ENCODE measurements around the gene TMED6. TPM values are rescaled to one million over a fixed set of nuclear protein-coding genes. Genes with fewer than 3 reads are reported as not detected.

The TMED6 gene
- total and polyA plus RNA-seq, 2 experiments from 2014 or later = 0.30 TPM; not detected in 1

GRCh38 chr16:69327585-69328310 lies 23.8 kb downstream of the TMED6 start:
- H3K36me3 ChIP-seq (ENCODE audit: low read depth) = peaks cover 23% of the 10 kb centered on the region
- no peak for DNase-seq
- peak overlapping the region; percentile 81 for H3K4me2 ChIP-seq (ENCODE audit: unreplicated experiment)
- no peak overlapping the region for H3K9ac ChIP-seq
- H3K27ac ChIP-seq = 0 out of 2 replicates have a peak overlapping the region, but pooled peaks have one; percentile 0
- no peaks in the 10 kb centered on the region; the same call in 1 of the 2 replicates for H4K20me1 ChIP-seq (ENCODE audit: insufficient read depth)
- H3K4me1 ChIP-seq (ENCODE audit: insufficient read depth) = peaks cover 28% of the 10 kb centered on the region
- in situ Hi-C loops (cut with MboI) = no loop called here
- WGBS, 2 experiments (ENCODE audit: low coverage in 1 of 2, low lambda C conversion rate in 2 of 2, missing lambda C conversion rate in 2 of 2) = 89 to 90% methylated on average over 13 to 14 of the region's 14 CpGs
- no peaks in the 10 kb centered on the region for H3K27me3 ChIP-seq (replicated peaks; ENCODE audit: insufficient read depth)
- H2AFZ ChIP-seq = no peak overlapping the region
- H3K79me2 ChIP-seq (ENCODE audit: insufficient read depth) = peaks cover 84% of the 10 kb centered on the region
- H3F3A ChIP-seq (ENCODE audit: insufficient read depth) = peaks cover 33% of the 10 kb centered on the region
- TF ChIP-seq EZH2phosphoT487 (IDR thresholded peaks at IDR 0.05; ENCODE audit: insufficient read depth, low read depth) (no peak), EZH2 (IDR thresholded peaks at IDR 0.05; ENCODE audit: insufficient read depth, poor library complexity, severe bottlenecking) (no peak)
- no peaks in the 10 kb centered on the region for H3K9me2 ChIP-seq (ENCODE audit: insufficient read depth)
- peak overlapping the region; percentile 77; the same call in 1 of the 2 replicates for H3K4me3 ChIP-seq
- H3K9me3 ChIP-seq (ENCODE audit: low read depth) = no peaks in the 10 kb centered on the region

- Histone ChIP-seq H2AFZ (no peak overlapping the region), H3K79me2 (ENCODE audit: insufficient read depth) (peaks cover 84% of the 10 kb centered on the region), H3K36me3 (ENCODE audit: low read depth) (peaks cover 29% of the 10 kb centered on the region), H3F3A (ENCODE audit: insufficient read depth) (peaks cover 31% of the 10 kb centered on the region), H3K9me2 (ENCODE audit: insufficient read depth) (no peaks in the 10 kb centered on the region), H4K20me1 (ENCODE audit: insufficient read depth) (no peaks in the 10 kb centered on the region; the same call in 1 of the 2 replicates), H3K9me3 (ENCODE audit: low read depth) (no peaks in the 10 kb centered on the region), H3K9ac (peak overlapping the region; percentile 5; the same call in 1 of the 2 replicates), H3K4me1 (ENCODE audit: insufficient read depth) (peaks cover 28% of the 10 kb centered on the region), H3K4me3 (peak overlapping the region; percentile 36; the same call in 1 of the 2 replicates), H3K4me2 (ENCODE audit: unreplicated experiment) (peak overlapping the region; percentile 15), H3K27me3 (replicated peaks; ENCODE audit: insufficient read depth) (no peaks in the 10 kb centered on the region), H3K27ac (no peak overlapping the region)
- WGBS, 2 experiments (ENCODE audit: low coverage in 1 of 2, low lambda C conversion rate in 2 of 2, missing lambda C conversion rate in 2 of 2) = 64 to 66% methylated on average over 7 of the region's 7 CpGs
- TF ChIP-seq EZH2 (IDR thresholded peaks at IDR 0.05; ENCODE audit: insufficient read depth, poor library complexity, severe bottlenecking) (no peak), EZH2phosphoT487 (IDR thresholded peaks at IDR 0.05; ENCODE audit: insufficient read depth, low read depth) (no peak)
- in situ Hi-C loops (cut with MboI) = no loop called here
- no peak for DNase-seq
Observed at GRCh38 chr16:69326172-69326873, 25.3 kb downstream of the TMED6 start.

GRCh38 chr16:69325784-69326171 lies 25.8 kb downstream of the TMED6 start:
- H3K79me2 ChIP-seq (ENCODE audit: insufficient read depth) = peaks cover 89% of the 10 kb centered on the region
- H3K9ac ChIP-seq = no peak overlapping the region
- H4K20me1 ChIP-seq (ENCODE audit: insufficient read depth) = no peaks in the 10 kb centered on the region; the same call in 1 of the 2 replicates
- DNase-seq = no peak
- peak overlapping the region; percentile 15 for H3K4me2 ChIP-seq (ENCODE audit: unreplicated experiment)
- no peak for TF ChIP-seq EZH2 (IDR thresholded peaks at IDR 0.05; ENCODE audit: insufficient read depth, poor library complexity, severe bottlenecking)
- TF ChIP-seq EZH2phosphoT487 (IDR thresholded peaks at IDR 0.05; ENCODE audit: insufficient read depth, low read depth) = no peak
- no peaks in the 10 kb centered on the region for H3K9me2 ChIP-seq (ENCODE audit: insufficient read depth)
- in situ Hi-C loops (cut with MboI) = no loop called here
- H3K4me3 ChIP-seq = no peak overlapping the region
- H3K27me3 ChIP-seq (replicated peaks; ENCODE audit: insufficient read depth) = no peaks in the 10 kb centered on the region
- peaks cover 25% of the 10 kb centered on the region for H3K4me1 ChIP-seq (ENCODE audit: insufficient read depth)
- peaks cover 31% of the 10 kb centered on the region for H3F3A ChIP-seq (ENCODE audit: insufficient read depth)
- WGBS, 2 experiments (ENCODE audit: low coverage in 1 of 2, low lambda C conversion rate in 2 of 2, missing lambda C conversion rate in 2 of 2) = 91 to 92% methylated on average over 6 of the region's 6 CpGs
- no peaks in the 10 kb centered on the region for H3K9me3 ChIP-seq (ENCODE audit: low read depth)
- no peak overlapping the region for H2AFZ ChIP-seq
- H3K27ac ChIP-seq = no peak overlapping the region
- H3K36me3 ChIP-seq (ENCODE audit: low read depth) = peaks cover 33% of the 10 kb centered on the region

- no peak overlapping the region for H3K4me2 ChIP-seq (ENCODE audit: unreplicated experiment)
- 83 to 84% methylated on average over 9 to 10 of the region's 10 CpGs for WGBS, 2 experiments (ENCODE audit: low coverage in 1 of 2, low lambda C conversion rate in 2 of 2, missing lambda C conversion rate in 2 of 2)
- peaks cover 25% of the 10 kb centered on the region for H3K4me1 ChIP-seq (ENCODE audit: insufficient read depth)
- H3K9me2 ChIP-seq (ENCODE audit: insufficient read depth) = no peaks in the 10 kb centered on the region
- no peak for DNase-seq
- peaks cover 33% of the 10 kb centered on the region for H3K36me3 ChIP-seq (ENCODE audit: low read depth)
- no peaks in the 10 kb centered on the region; the same call in 1 of the 2 replicates for H4K20me1 ChIP-seq (ENCODE audit: insufficient read depth)
- in situ Hi-C loops (cut with MboI) = no loop called here
- no peak for TF ChIP-seq EZH2 (IDR thresholded peaks at IDR 0.05; ENCODE audit: insufficient read depth, poor library complexity, severe bottlenecking)
- no peak for TF ChIP-seq EZH2phosphoT487 (IDR thresholded peaks at IDR 0.05; ENCODE audit: insufficient read depth, low read depth)
- H3F3A ChIP-seq (ENCODE audit: insufficient read depth) = peaks cover 31% of the 10 kb centered on the region
- no peak overlapping the region for H2AFZ ChIP-seq
- no peak overlapping the region for H3K4me3 ChIP-seq
- peaks cover 96% of the 10 kb centered on the region for H3K79me2 ChIP-seq (ENCODE audit: insufficient read depth)
- H3K9ac ChIP-seq = no peak overlapping the region
- H3K9me3 ChIP-seq (ENCODE audit: low read depth) = no peaks in the 10 kb centered on the region
- no peak overlapping the region for H3K27ac ChIP-seq
- H3K27me3 ChIP-seq (replicated peaks; ENCODE audit: insufficient read depth) = no peaks in the 10 kb centered on the region
Observed at GRCh38 chr16:69324585-69325253, 26.9 kb downstream of the TMED6 start.
